ENCODE results near the gene MEF2B.

MEF2B gene

GRCh38 chr19:19170053-19170872 lies at the start of gene MEF2B:
Gene MEF2B, minus strand, starts transcription at chr19:19170263. Its CDS starts 19,528 bp downstream, at chr19:19150735.
- peak; percentile 77 for DNase-seq

GRCh38 chr19:19218911-19219310 lies 48.8 kb upstream of the MEF2B start:
- DNase-seq, result no peak

DNA sequence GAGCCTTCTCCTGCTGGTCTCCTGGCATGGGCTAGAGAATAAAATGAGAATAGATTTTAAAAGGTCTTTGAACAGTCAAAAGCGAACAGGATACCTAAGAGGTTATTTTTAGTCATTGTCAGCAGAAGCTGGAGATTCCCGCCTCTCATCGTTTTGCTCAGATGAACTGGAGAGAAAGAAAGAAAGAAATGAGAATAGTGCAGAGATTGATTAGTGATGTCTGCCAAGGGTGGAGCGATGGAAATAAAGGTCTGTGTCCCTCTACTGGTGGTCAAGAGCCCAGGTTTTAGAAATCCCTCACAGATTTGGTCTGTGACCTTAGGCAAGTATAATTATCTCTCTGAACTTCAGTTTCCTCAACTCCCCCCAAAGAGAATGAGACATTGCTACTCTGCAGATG lies 47.0 kb upstream of the MEF2B start:
- no peak for DNase-seq

- DNase-seq, result no peak
Measured at GRCh38 chr19:19215792-19216191, 45.7 kb upstream of the MEF2B start.

GRCh38 chr19:19214892-19215291 lies 44.8 kb upstream of the MEF2B start:
- no peak for DNase-seq

DNA sequence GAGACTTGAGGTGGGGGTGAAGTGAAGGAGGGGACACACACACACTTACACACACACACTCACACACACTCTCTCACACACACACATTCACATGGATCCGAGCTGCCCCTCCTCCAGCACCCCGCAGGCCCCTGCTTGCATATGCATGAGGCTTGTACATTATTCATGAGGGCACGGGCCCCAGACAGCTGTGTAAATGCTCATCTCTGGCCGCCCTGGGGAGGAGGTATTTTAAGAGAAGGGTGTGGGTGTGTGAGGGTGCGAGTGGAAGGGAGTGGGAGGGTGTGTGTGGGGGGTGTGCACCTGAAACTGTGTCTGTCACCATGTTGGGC lies 44.1 kb upstream of the MEF2B start:
- DNase-seq, result no peak

DNA sequence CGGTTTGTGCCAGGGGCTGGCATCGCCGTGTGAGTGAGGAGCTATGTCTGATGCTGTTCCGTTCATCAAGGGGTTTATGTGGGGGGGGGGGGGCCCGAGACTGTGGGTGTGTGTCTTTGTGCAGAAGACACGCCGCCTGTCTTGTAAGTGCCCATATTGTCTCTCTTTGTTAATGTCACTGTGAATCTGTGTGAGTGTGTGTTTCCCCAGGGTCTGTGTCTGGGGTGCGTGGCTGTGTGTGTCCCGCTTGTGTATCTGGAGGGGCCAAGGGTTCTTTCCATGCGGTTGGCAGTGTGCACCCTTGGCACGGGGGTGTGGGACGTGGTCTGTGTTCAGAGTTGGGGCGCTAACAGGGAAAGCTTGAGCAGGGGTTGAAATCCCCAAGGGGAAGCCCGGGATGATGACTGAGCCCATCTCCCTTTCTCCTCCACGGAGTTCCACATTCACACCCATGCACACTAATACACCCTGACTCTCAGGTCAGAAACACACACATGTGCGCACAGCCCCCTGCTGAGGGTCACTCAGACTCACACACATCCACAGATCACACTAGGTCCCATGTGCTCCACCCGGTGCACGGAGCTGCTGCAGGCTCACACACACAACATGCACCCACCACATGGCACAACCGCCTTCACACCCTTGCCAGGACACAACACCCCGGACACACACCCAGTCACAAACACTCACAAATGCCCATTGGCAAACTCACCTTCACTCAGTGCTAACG lies 43.5 kb upstream of the MEF2B start:
- DNase-seq, result no peak

- DNase-seq, result no peak
Measured at GRCh38 chr19:19212916-19213315, 42.9 kb upstream of the MEF2B start.

DNA sequence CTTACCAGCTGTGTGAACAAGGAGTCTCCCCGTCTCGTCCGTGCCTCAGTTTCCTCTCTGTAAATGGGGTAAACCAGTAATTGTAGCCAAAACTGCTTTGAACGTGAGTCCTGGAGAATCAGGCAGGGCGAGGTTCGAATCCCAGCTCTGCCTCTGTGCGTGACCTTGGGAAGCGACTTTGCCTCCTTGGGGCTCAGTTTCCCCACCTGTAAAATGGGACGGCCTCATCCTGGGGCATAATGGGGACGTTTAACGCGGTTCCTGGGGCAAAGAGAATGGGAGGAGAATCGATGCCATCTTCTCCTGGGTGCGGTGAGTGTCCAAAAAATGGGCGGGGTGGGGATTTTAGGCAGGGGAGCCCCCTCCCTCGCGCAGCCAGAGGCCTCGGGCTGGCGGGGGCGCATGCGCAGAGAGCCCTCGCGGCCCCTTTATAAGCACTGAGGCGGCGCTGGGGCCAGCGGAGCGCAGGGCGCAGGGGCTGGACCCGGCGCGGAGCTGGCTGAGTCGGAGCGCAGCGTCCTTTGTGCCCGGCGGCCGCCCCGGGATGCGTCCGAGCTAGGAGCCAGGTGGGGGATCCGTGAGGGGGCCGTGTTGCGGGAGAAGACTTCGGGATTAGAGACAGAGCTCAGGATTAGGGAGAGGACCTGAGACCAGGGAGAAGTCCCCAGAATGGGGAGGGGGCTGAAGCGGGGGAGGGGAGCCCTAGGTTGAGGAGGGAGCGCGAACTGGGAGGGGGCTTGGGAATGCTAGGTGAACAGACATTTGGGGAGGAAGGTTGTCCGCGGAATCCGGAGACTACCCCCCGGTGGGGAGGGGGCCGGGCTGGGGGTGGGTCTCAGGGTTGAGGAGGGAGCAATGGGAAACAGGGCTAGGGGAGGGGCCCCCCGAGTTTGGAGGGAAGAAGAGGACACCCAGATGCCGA lies 41.7 kb upstream of the MEF2B start, which contains the start of gene NCAN:
NCAN (plus strand) TSS at position 460 of the 922 bp plus-strand sequence. CDS start 4,996 bp downstream, outside the sequence.
- DNase-seq, result no peak

DNA sequence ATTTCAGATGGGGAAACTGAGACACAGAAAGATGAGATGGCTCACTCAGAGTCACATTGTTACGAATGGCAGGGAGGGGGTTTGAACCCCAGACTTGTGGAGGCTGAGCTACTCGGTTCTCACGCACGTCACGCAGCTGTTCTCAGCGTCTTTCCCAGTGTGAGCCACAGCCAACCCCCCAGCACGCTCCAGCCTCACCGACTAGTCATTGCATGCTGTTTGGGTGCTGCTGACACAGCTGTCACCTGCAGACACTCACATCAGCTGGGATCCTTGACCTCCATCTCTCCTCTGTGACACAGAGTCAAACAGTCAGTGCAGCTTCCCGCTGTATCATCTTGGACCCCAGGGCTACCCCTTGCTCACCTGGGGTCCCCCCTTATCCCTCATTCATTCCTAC lies 39.3 kb upstream of the MEF2B start:
- DNase-seq, result no peak

DNA sequence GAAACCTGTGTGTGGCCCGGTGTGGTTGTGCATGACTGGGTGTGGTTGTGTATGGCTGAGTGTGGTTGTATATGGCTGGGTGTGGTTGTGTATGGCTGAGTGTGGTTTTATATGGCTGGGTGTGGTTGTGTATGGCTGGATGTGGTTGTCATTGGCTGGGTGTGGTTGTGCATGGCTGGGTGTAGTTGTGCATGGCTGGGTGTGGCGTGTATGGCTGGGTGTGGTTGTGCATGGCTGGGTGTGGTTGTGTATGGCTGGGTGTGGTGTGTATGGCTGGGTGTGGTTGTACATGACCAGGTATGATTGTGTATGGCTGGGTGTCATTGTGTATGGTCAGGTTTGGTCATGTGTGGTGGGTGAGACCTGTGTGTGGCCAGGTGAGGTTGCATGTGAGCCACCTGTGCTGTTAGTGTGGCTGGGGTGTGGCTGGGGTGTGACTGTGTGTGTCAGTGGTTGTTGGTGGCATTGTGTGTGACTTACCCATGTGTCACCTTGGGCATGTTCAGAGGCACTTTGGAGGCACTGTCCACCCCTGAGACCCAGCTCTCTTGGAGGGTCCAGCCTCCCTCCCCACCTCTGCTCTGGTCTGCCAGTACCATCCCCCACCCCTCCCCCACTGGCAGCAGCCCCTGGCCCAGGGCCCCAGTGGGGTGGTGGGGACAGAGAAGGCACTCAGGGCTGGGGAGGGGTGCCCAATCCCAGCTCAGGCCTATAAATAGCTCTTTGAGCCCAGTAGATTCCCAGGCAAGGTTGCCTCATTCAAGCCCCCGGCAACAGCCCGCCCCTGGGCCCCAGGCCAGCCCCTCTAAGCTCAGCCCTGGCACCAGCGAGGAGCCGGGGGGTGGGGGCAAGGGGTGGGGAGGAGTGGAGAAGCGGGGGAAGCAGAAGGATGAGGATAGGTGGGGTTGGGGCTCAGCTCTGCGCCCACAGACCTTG lies 37.8 kb upstream of the MEF2B start:
- no peak for DNase-seq

DNA sequence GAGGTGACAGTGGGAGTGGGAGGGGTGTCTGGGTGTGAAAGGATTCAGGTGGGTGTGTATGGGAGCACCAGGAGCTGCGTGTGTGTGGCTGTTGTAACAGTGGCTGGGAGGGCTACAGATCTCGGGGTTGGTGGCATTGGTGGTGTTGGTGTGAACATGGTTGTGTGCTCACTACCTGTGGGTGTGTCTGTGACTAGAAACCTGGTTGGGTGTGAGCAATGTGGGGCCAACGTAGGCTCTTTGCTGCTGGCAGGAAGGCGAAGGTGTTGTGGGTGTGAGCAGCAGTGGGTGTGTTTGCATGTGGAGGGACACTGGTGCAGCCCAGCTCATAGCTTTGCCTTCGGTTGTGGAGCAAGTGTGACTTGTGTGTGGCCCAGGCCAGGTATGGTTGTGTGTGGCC lies 36.9 kb upstream of the MEF2B start:
- no peak for DNase-seq

DNA sequence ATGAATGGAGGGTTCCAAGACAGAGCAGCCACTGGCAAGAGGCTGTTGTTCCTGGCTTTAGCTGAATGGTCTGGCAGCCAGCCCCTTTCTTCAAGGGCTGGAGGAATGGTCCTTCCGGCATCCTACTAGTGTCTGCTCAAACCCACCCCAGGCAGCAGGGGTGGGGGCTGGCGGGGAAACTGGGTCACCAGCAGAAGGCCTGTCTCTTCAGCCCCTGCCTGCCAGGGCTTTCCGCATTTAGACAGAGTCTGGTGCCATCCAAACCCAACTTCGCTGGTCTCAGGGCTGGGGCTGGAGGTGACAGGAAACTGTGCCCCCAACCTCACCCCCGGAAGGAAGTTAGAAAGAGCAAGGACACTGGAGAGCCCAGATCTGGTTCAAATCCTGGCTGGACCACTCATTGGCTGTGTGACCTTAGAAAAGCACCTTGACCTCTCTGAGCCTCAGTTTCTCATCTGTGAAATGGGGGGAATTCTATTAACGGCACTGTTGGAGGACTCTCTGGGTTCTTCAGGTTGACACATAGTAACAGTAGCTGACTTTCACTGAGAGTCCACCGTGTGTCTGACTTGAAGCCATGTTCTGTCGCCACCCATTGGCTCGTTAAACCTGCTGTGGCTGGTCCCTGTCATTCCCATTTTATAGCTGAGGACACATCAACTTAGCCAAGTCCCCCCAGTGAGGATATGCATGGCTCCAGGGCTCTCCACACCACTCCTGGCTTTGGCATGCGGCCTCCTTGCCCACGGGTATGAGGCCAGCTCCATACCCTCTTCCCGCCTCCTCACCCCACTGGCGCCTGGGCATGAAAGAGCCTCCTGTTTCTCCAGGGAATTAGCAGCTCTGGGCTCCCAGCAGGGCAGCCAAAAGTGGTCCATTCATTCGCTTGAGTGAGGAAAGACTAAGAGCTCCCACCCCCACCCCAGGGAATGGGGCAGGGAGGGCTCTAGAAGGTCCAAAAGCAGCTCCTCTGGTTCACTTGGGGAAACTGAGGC lies 35.6 kb upstream of the MEF2B start:
- DNase-seq, result no peak

GRCh38 chr19:19204181-19204580 lies 34.1 kb upstream of the MEF2B start:
- DNase-seq, result no peak

GRCh38 chr19:19203012-19203856 lies 33.2 kb upstream of the MEF2B start, which contains the start of gene NR2C2AP:
Gene NR2C2AP, minus strand, starts transcription at chr19:19203414. Its CDS starts 354 bp downstream, at chr19:19203060.
- peak; percentile 91 for DNase-seq

GRCh38 chr19:19202707-19203011 lies 32.6 kb upstream of the MEF2B start:
- DNase-seq, result no peak

- no peak for DNase-seq
Measured at GRCh38 chr19:19201697-19202630, 31.9 kb upstream of the MEF2B start.

GRCh38 chr19:19193926-19194325 lies 23.9 kb upstream of the MEF2B start:
- no peak for DNase-seq
